SH-SY5Y (cell line): ENCODE results near the gene GOLGA8B.

Experiments used
- GATA2 ChIP-seq: IDR thresholded peaks from 2 replicates; pipeline ENCODE4 v1.6.1; 2011; ENCODE audit warnings: mild to moderate bottlenecking, low read depth, low read length
- GATA3 ChIP-seq: IDR thresholded peaks from 2 replicates; pipeline ENCODE4 v1.6.1; 2011; ENCODE audit warnings: low read depth, mild to moderate bottlenecking, low read length, moderate library complexity

GOLGA8B gene, protein sequence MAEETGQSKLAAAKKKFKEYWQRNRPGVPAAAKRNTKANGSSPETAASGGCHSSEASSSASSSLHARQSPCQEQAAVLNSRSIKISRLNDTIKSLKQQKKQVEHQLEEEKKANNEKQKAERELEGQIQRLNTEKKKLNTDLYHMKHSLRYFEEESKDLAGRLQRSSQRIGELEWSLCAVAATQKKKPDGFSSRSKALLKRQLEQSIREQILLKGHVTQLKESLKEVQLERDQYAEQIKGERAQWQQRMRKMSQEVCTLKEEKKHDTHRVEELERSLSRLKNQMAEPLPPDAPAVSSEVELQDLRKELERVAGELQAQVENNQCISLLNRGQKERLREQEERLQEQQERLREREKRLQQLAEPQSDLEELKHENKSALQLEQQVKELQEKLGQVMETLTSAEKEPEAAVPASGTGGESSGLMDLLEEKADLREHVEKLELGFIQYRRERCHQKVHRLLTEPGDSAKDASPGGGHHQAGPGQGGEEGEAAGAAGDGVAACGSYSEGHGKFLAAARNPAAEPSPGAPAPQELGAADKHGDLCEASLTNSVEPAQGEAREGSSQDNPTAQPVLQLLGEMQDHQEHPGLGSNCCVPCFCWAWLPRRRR

DNA sequence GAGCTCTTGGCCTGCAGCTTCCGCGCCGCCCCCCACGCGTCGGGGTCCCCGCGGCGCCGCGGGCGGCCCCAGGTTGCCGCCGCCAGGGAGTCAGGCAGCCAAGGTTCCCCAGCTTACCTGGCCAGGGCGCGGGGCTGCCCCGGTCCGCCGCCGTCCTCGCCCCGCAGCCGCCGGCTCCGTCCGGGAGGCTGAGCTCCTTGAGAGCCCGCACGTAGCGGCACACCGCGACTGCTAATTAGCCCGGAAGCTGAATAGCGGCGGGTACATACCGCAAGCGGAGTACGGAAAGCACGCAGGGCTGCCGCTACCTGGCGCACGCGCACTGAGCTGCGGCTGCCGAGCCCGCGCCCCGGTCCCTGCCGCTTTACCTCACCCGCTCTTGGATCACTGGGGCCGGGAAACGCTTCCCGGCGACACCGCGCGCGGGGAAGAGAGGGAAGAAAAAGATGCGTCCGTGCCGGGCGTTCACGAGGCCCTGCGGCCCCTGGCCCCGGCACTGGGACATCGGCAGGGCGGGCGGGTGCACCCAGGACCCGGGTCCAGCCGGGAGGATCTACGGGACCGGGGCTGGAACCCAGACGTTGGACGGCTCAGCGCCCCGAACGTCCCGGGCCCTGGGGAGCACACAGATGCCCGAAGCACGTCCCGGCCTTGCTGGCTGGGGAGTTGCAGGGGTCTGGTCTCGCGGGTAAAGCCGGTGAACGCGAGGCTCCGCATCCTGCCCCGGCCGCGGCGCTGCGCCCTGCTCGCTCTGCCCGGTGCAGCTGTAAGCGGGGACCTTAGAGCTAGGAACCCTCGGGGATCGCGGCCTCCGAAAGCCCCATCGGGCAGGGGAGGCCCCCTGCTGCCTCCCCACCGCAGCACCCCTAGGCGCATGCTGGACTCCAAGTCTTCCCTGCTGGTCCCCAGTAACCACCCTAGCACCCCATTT, at the start of gene GOLGA8B:
GOLGA8B (minus strand) TSS at position 253 of the 931 bp plus-strand sequence. CDS start 47,739 bp downstream, outside the sequence.
- no peak for TF ChIP-seq GATA3
- TF ChIP-seq GATA2: no peak

- no peak for TF ChIP-seq GATA2
- TF ChIP-seq GATA3: no peak
Measured at GRCh38 chr15:34628577-34629152, 45.2 kb upstream of the GOLGA8B start.

DNA sequence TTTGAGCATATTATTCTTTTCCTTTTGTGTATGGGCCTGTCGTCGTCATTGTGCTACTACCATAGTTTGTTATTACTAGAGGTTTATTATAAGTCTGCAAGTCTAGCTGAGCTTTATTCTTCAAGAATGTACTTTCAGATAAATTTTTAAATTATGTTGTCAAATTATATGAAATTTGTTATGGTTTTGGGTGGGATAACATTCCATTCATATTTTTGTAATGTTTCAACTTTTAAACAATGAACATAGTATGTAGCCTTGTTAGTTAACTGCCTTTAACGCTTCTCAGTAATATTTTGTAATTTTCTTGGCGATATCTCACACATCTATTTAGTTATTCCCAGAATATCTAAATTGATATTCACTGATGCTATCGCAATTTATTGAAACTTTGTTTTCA, 41.6 kb upstream of the GOLGA8B start:
- TF ChIP-seq GATA2 (no peak), GATA3 (no peak)

DNA sequence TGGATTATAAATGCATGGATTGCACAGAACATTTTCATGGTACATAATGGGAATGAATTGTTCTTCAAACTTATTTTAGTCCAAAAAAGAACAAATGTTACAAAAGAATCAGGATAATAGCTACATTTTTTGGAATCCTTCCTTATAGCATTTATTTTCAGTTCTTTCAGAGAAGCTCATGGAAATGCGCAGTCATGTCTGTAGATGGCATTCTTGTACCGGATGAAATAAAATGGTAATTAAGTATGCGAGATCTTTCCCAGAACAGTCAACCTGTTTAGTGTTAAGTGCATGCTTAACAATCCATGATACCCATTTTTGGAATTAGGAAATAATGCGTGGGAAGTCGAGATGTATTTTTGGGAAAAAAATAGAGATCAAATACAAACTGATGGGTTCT, 38.2 kb upstream of the GOLGA8B start:
- TF ChIP-seq GATA2 (no peak), GATA3 (no peak)

DNA sequence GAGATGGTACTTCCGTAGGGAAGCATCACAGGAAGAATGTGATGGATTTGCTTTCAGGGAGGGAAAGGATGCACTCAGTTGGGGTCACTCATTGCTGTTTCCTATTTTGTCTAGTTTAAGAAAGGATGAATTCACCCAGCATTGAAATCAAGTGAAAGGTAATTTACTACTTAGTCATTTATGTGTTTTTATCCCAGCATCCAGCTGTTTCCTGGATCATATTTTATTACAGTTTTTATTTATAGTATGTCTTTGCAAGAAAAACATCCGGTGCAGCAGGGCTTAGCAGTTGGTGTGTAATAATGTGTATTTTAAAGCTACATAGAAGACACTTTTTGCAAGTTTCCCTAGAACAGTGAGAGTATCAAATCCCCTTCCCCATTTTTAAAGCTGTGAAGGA, 37.4 kb upstream of the GOLGA8B start:
- TF ChIP-seq GATA2: no peak
- no peak for TF ChIP-seq GATA3

DNA sequence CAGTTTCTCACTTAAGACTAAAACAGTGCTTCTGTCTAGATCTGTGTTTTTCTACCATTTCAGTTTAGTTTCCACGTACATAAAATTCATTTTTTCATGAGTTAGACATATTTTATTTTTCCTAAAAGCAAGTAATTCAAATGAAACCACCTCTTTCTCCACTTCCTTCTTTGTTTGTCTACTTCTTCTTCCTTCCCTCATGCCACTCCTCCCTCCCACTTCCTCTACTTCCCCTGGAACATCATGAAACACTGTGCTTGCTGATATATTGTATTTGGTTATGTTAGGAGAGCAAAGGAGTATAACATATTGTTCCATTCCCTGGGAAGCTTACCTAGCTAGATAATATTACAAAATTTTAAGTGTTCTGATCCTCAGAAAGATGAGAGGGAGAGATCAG, 36.7 kb upstream of the GOLGA8B start:
- TF ChIP-seq GATA3: no peak
- TF ChIP-seq GATA2: no peak

GRCh38 chr15:34619151-34619550, 35.7 kb upstream of the GOLGA8B start:
- TF ChIP-seq GATA2 (no peak), GATA3 (no peak)

DNA sequence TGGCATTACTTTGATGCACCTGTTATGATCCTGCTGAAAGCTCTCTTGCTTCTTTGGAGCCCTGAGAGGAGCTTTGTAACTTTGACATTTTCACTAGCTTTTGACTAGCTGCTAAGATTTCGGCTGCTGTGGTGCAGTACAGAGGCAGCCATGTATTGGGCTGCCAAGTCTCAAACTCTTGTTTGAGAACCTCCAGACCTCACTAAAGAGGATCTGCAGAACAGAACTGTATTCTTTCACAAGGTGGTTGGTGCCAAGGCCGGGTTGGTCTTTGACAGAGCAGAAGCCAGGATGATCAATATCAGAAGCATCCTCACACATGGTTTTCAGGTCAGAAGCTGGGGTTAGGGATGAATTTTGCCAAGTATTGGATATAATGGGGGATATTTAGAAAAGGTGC, 34.6 kb upstream of the GOLGA8B start:
- no peak for TF ChIP-seq GATA3
- no peak for TF ChIP-seq GATA2

DNA sequence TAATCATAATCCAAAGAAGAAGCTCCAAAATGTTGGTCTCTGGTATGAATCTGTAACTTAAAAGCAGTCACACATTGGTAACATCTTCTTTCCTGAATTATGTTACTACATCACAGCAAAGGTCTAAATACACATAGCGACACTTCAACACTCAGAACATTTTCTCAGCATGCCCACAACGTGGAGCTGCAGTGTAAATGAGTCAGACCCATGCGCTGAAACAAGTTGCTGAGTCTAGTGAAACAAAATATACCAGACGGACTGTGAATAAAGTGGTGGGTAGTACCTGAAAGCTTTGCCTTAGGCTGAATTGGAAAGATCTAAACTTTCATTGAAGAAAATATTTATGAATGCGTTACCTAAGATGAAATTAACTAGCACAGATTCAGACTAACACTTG, 33.2 kb upstream of the GOLGA8B start:
- TF ChIP-seq GATA3 (no peak), GATA2 (no peak)

DNA sequence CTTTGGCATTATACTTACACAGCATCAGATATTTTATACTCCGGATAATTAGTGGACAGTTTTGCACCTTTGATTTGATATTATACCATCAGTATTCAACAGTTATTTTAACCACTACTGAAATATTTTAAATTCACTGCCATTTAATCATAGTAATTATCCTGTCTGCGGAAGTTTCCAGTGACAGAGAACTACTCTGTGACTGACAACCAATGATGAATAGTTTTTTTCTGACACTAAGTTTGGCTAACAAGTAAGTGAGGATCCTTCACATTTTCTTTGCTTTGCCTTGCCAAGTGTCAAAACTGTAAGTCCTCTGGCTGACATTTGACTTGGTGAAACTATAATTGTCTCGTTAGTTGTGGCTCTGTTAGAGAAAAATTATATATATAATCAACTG, 30.5 kb upstream of the GOLGA8B start:
- no peak for TF ChIP-seq GATA3
- TF ChIP-seq GATA2: no peak

GRCh38 chr15:34613301-34613700, 29.9 kb upstream of the GOLGA8B start:
- TF ChIP-seq GATA2 (no peak), GATA3 (no peak)

DNA sequence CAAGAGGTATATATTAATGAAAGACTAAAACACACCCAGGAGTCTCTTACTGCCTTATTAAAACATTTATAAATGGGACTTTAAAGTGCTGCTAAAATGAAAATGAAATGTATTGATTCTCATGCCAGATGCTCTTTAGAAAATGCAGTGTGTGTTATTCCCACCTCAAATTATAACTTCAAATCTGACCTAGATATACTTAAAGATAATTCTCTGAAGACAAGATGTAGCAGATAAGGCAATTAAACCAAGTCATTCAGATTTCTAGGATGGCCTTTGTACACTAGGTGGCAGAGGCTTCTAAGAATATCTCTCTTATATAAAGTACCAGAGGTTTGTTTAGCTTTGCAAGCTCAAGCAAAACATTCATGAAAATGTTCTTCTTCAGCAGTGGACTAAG, 26.9 kb upstream of the GOLGA8B start:
- TF ChIP-seq GATA2 (no peak), GATA3 (peak; percentile 70)

GRCh38 chr15:34609102-34610057, 25.9 kb upstream of the GOLGA8B start:
- peak; percentile 79 for TF ChIP-seq GATA2
- no peak; the same call in 1 of the 2 replicates for TF ChIP-seq GATA3
